Vagina (tissue), 2 donors: ENCODE results near the gene TUBA3C.

Source experiments
- POLR2A ChIP-seq, 2 donors: fragments of 450-650 bp; IDR thresholded peaks; one replicate each; pipeline ENCODE4 v1.6.1; 2017; ENCODE audit warnings: antibody characterized with exemption in 2 of 2, mild to moderate bottlenecking in 2 of 2, moderate library complexity in 2 of 2
- POLR2AphosphoS5 ChIP-seq, 2 donors: sonication (generic); formaldehyde crosslinking; IDR thresholded peaks; one replicate each; pipeline ENCODE4 v1.9.0; 2017; ENCODE audit warnings: antibody characterized with exemption in 2 of 2, mild to moderate bottlenecking in 2 of 2, low read depth in 1 of 2; ENCODE audit not compliant: insufficient read depth in 1 of 2
- TF ChIP-seq, protein P1 (sequence below), 3 experiments: fragments of 450-650 bp in 2 of 3; fragments of 200-600 bp in 1 of 3; sonication (generic) in 1 of 3; IDR thresholded peaks; one replicate each; pipeline ENCODE4 v1.5.1; 2017 to 2019; ENCODE audit warnings: antibody characterized with exemption in 3 of 3, mild to moderate bottlenecking in 2 of 3, moderate library complexity in 2 of 3

DNA sequence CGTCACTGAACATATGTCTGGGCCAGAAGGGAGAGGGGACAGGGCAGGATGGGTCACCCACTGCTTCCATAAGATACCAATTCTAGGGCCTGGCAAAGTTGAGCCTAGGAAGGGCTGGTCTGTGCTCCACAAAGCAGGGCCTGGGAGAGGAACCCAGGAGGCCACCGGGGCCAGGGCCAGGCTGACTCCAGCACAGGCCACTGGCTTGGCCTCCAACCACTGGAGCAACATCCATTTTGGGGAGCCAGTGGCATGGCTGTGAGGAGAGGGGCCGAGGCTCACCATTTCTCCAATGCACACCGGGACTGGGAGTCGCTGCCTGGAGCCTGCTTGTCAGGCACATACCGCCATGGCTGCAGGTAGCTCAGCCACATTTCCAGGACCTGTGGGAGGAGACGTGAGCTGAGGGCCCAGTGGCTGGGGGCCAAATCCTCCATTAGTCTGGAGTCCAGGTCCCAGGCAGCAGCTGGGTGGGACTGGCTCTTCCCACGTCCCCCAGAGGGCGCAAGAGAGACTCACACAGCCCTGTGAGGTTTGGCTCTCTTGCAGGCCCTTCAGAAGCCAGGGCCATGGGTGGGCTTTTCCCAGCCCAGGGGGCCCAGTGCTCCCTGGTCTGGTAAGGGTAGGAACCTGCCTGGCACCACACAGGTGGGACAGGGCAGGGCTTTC is 27.7 kb downstream of the TUBA3C start:
- TF ChIP-seq POLR2AphosphoS5 (IDR thresholded peaks at IDR 0.05; ENCODE audit: insufficient read depth in 1 of 2, low read depth in 1 of 2) (no peak), POLR2A (IDR thresholded peaks at IDR 0.05) (no peak)
- TF ChIP-seq, protein P1, sequence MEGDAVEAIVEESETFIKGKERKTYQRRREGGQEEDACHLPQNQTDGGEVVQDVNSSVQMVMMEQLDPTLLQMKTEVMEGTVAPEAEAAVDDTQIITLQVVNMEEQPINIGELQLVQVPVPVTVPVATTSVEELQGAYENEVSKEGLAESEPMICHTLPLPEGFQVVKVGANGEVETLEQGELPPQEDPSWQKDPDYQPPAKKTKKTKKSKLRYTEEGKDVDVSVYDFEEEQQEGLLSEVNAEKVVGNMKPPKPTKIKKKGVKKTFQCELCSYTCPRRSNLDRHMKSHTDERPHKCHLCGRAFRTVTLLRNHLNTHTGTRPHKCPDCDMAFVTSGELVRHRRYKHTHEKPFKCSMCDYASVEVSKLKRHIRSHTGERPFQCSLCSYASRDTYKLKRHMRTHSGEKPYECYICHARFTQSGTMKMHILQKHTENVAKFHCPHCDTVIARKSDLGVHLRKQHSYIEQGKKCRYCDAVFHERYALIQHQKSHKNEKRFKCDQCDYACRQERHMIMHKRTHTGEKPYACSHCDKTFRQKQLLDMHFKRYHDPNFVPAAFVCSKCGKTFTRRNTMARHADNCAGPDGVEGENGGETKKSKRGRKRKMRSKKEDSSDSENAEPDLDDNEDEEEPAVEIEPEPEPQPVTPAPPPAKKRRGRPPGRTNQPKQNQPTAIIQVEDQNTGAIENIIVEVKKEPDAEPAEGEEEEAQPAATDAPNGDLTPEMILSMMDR (IDR thresholded peaks at IDR 0.05): no peak
